IMR-90 (cell line): ENCODE results near the gene HSD3B1. TPM values are rescaled to one million over a fixed set of nuclear protein-coding genes. Genes with fewer than 3 reads are reported as not detected.

Experiments
- ATAC-seq: fragments of 200-7000 bp; cut with Tn5 transposase; 2 replicates; pipeline ENCODE4 v1.9.1; 2020; ENCODE audit warnings: low read depth, mild to moderate bottlenecking, moderate library complexity
- BruUV-seq: library from RNA; stranded (reverse); fragments of 400-500 nt; replicated peaks from 2 replicates; lab custom pipeline; 2021; lab: Mats Ljungman, UMichigan
- CTCF ChIA-PET: fragments of 300-600 bp; formaldehyde crosslinking; extraction: SDS; loops from one replicate; lab custom pipeline; 2021; ENCODE audit warnings: antibody characterized with exemption; lab: Yijun Ruan, JAX
- POLR2A ChIA-PET: fragments of 300-600 bp; sonication (Branson Sonifier 250); formaldehyde crosslinking; loops from one replicate; lab custom pipeline; 2022; ENCODE audit warnings: antibody characterized with exemption; ENCODE audit not compliant: unreplicated experiment; lab: Charles Lee
- DNase-seq: peaks from one replicate; pipeline ENCODE4 v3.0.0; 2013
- H2AFZ ChIP-seq: replicated peaks from 2 replicates; pipeline ENCODE3; 2013; ENCODE audit warnings: low read length, mild to moderate bottlenecking; ENCODE audit not compliant: poor library complexity
- H2AK5ac ChIP-seq: 2 replicates; pipeline ENCODE4 v1.6.1; 2013; ENCODE audit warnings: low read depth, low read length, inconsistent platforms
- H2AK9ac ChIP-seq: replicated peaks from 2 replicates; pipeline ENCODE3; 2013; ENCODE audit warnings: mild to moderate bottlenecking, low read depth, low read length, moderate library complexity; ENCODE audit not compliant: poor library complexity
- H2BK120ac ChIP-seq: 2 replicates; pipeline ENCODE4 v1.6.1; 2013; ENCODE audit warnings: low read depth, low read length, inconsistent platforms
- H2BK15ac ChIP-seq: 3 replicates; pipeline ENCODE4 v1.6.1; 2013; ENCODE audit warnings: low read depth, low read length, inconsistent platforms
- H2BK20ac ChIP-seq: 2 replicates; pipeline ENCODE4 v1.6.1; 2013; ENCODE audit warnings: low read depth, mild to moderate bottlenecking, inconsistent platforms, low read length, moderate library complexity
- H2BK5ac ChIP-seq: 2 replicates; pipeline ENCODE4 v1.6.1; 2013; ENCODE audit warnings: mild to moderate bottlenecking, low read depth, low read length, inconsistent platforms; ENCODE audit not compliant: poor library complexity, severe bottlenecking
- H3K14ac ChIP-seq: replicated peaks from 2 replicates; pipeline ENCODE4 v1.6.1; 2013; ENCODE audit warnings: low read depth, low read length, inconsistent platforms
- H3K18ac ChIP-seq: 2 replicates; pipeline ENCODE4 v1.6.1; 2013; ENCODE audit warnings: low read depth, low read length, control low read depth
- H3K23ac ChIP-seq: 2 replicates; pipeline ENCODE4 v1.6.1; 2013; ENCODE audit warnings: low read depth, low read length, inconsistent platforms
- H3K27ac ChIP-seq: 2 replicates; pipeline ENCODE4 v1.5.1; 2013; ENCODE audit warnings: mild to moderate bottlenecking, control low read depth, low read length; ENCODE audit not compliant: insufficient read depth
- H3K27me3 ChIP-seq: 2 replicates; pipeline ENCODE4 v1.6.1; 2013; ENCODE audit warnings: low read length; ENCODE audit not compliant: control insufficient read depth, insufficient read depth
- H3K36me3 ChIP-seq: 2 replicates; pipeline ENCODE4 v1.6.1; 2013; ENCODE audit warnings: low read length, mixed read lengths; ENCODE audit not compliant: control insufficient read depth, insufficient read depth
- H3K4ac ChIP-seq: 2 replicates; pipeline ENCODE4 v1.6.1; 2013; ENCODE audit warnings: low read depth, low read length, inconsistent platforms
- H3K4me1 ChIP-seq: 2 replicates; pipeline ENCODE4 v1.6.1; 2013; ENCODE audit warnings: low read length, mixed read lengths; ENCODE audit not compliant: control insufficient read depth, insufficient read depth
- H3K4me2 ChIP-seq: 2 replicates; pipeline ENCODE4 v1.6.1; 2013; ENCODE audit warnings: low read depth, mild to moderate bottlenecking, control low read depth, low read length, moderate library complexity
- H3K4me3 ChIP-seq: 2 replicates; pipeline ENCODE4 v1.5.1; 2013; ENCODE audit warnings: low read depth, mild to moderate bottlenecking, control low read depth, low read length, moderate library complexity; ENCODE audit not compliant: insufficient read depth
- H3K56ac ChIP-seq: 2 replicates; pipeline ENCODE4 v1.6.1; 2013; ENCODE audit warnings: low read length, inconsistent platforms; ENCODE audit not compliant: insufficient read depth; ENCODE audit errors: extremely low read depth
- H3K79me1 ChIP-seq, 2 experiments: 2 replicates each; pipeline ENCODE4 v1.6.1; 2013; ENCODE audit warnings: low read length in 2 of 2, inconsistent platforms in 1 of 2, low read depth in 1 of 2
- H3K9ac ChIP-seq: 2 replicates; pipeline ENCODE4 v1.6.1; 2013; ENCODE audit warnings: low read depth, low read length, control low read depth
- H3K9me1 ChIP-seq: 2 replicates; pipeline ENCODE4 v1.6.1; 2013; ENCODE audit warnings: low read length, inconsistent platforms; ENCODE audit not compliant: insufficient read depth
- H3K9me3 ChIP-seq: 2 replicates; pipeline ENCODE4 v1.6.1; 2013; ENCODE audit warnings: low read length; ENCODE audit not compliant: control insufficient read depth, insufficient read depth
- H4K20me1 ChIP-seq: 2 replicates; pipeline ENCODE4 v1.6.1; 2013; ENCODE audit warnings: low read length, inconsistent platforms; ENCODE audit not compliant: insufficient read depth
- H4K5ac ChIP-seq: 2 replicates; pipeline ENCODE4 v1.6.1; 2013; ENCODE audit warnings: mild to moderate bottlenecking, low read depth, low read length, control low read depth
- H4K8ac ChIP-seq, 2 experiments: 2 replicates each; pipeline ENCODE4 v1.6.1; 2013; ENCODE audit warnings: low read depth in 2 of 2, low read length in 2 of 2, control low read depth in 1 of 2, inconsistent platforms in 1 of 2
- H4K91ac ChIP-seq: 2 replicates; pipeline ENCODE4 v1.6.1; 2013; ENCODE audit warnings: low read depth, low read length, inconsistent platforms; ENCODE audit not compliant: insufficient read depth
- BHLHE40 ChIP-seq: fragments of 150-350 bp; IDR thresholded peaks from 2 replicates; pipeline ENCODE4 v1.6.1; 2016; ENCODE audit warnings: mild to moderate bottlenecking, low read depth, low read length
- CEBPB ChIP-seq: IDR thresholded peaks from 2 replicates; pipeline ENCODE4 v1.6.1; 2012; ENCODE audit warnings: low read depth, low read length, improper control_type of control experiment
- CHD1 ChIP-seq: IDR thresholded peaks from 2 replicates; pipeline ENCODE4 v1.6.1; 2012; ENCODE audit warnings: low read depth, low read length, improper control_type of control experiment
- FOS ChIP-seq: fragments of 150-350 bp; IDR thresholded peaks from 2 replicates; pipeline ENCODE4 v1.6.1; 2016; ENCODE audit warnings: low read depth, low read length
- MAZ ChIP-seq: IDR thresholded peaks from 2 replicates; pipeline ENCODE4 v1.6.1; 2012; ENCODE audit warnings: low read depth, mild to moderate bottlenecking, low read length, improper control_type of control experiment, moderate library complexity, borderline replicate concordance
- MXI1 ChIP-seq: IDR thresholded peaks from 2 replicates; pipeline ENCODE4 v1.6.1; 2012; ENCODE audit warnings: low read depth, mild to moderate bottlenecking, low read length, moderate library complexity, borderline replicate concordance
- NFE2L2 ChIP-seq: fragments of 150-350 bp; IDR thresholded peaks from 2 replicates; pipeline ENCODE4 v1.6.1; 2016; ENCODE audit warnings: low read depth, mild to moderate bottlenecking, low read length
- POLR2A ChIP-seq: IDR thresholded peaks from 2 replicates; pipeline ENCODE4 v1.6.1; 2012; ENCODE audit warnings: mild to moderate bottlenecking, low read depth, low read length
- RAD21 ChIP-seq: IDR thresholded peaks from 2 replicates; pipeline ENCODE4 v1.6.1; 2012; ENCODE audit warnings: low read length, improper control_type of control experiment
- RFX5 ChIP-seq: IDR thresholded peaks from 2 replicates; pipeline ENCODE4 v1.8.0; 2012; ENCODE audit warnings: low read depth, mild to moderate bottlenecking, low read length, moderate library complexity
- SMC3 ChIP-seq: fragments of 150-350 bp; IDR thresholded peaks from 2 replicates; pipeline ENCODE4 v1.6.1; 2016; ENCODE audit warnings: low read depth, mild to moderate bottlenecking, antibody characterized with exemption, low read length, moderate library complexity
- WGBS, 2 experiments: methylation state at CpG; one replicate each; pipeline versions ENCODE4 v1.1.5 to v1.1.7; 2013; ENCODE audit warnings: missing lambda C conversion rate in 2 of 2; ENCODE audit not compliant: insufficient read length in 1 of 2; ENCODE audit errors: extremely low coverage in 2 of 2; 5-methylcytosine and 5-hydroxymethylcytosine counted together
- dilution Hi-C: fragments of 300-500 bp; cut with HindIII; formaldehyde crosslinking; loops from one replicate; pipeline ENCODE4 v1.14.3; 2018; ENCODE audit warnings: low sequenced_read_pairs; ENCODE audit not compliant: unreplicated experiment
- in situ Hi-C: fragments of 300-500 bp; cut with MboI; formaldehyde crosslinking; loops from 3 replicates; pipeline ENCODE4 v1.14.3; 2019; ENCODE audit warnings: low sequenced_read_pairs, inconsistent platforms, mixed read lengths
- intact Hi-C: fragments of 100-400 bp; cut with micrococcal nuclease; formaldehyde crosslinking; loops from 2 replicates; pipeline ENCODE4 v1.10.0; 2022
- polyA plus RNA-seq, 3 experiments: library from polyadenylated mRNA; depleted of rRNA; stranded (reverse); fragments of >200 nt; gene quantifications; 2 replicates each; pipeline ENCODE4 v1.2.3, GENCODE V29; 2012; ENCODE audit warnings: low replicate concordance in 1 of 3
- total RNA-seq: library from RNA; depleted of rRNA; stranded (reverse); fragments of >200 nt; gene quantifications from 2 replicates; pipeline ENCODE4 v1.2.3, GENCODE V29; 2012
- TF ChIP-seq, protein P1 (sequence below): fragments of 150-350 bp; IDR thresholded peaks from 2 replicates; pipeline ENCODE4 v1.6.1; 2017; ENCODE audit warnings: mild to moderate bottlenecking, antibody characterized with exemption, low read length, low read depth

The HSD3B1 gene
- total and polyA plus RNA-seq, 2 of the 4 experiments (the other 2 are of a cell fraction): not detected

DNA sequence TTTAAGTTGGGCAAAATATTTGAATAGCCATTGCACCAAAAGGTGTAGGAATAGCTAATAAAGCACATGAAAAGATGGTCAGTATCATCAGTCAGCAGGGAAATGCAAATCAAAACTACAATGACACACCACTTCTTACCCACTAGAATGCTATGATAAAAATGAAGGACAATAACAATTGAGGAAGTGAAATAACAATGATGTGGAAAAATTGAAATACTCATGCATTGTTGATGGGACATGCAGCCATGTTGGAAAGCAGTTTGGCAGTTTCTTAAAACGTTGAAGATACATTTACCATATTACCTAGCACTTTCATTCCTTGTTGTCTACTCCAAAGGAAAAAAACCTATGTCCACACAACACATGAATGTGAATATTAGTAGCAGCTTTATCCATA, 28.4 kb downstream of the HSD3B1 start:
- no peak overlapping the region for H2BK5ac ChIP-seq
- H4K5ac ChIP-seq: no peak overlapping the region
- no peak overlapping the region for H3K4ac ChIP-seq
- H3K79me1 ChIP-seq: no peaks in the 10 kb centered on the region
- H2AFZ ChIP-seq: no peak overlapping the region
- no peaks in the 10 kb centered on the region for H4K20me1 ChIP-seq
- H3K9me1 ChIP-seq: no peaks in the 10 kb centered on the region
- no peak overlapping the region for H3K18ac ChIP-seq
- no CpG with 5 or more reads among the region's 1 CpG for WGBS, 2 experiments
- H3K27ac ChIP-seq: no peak overlapping the region
- no peak overlapping the region for H2BK20ac ChIP-seq
- no peaks in the 10 kb centered on the region for H3K4me1 ChIP-seq
- intact Hi-C loops (no loop called here), dilution Hi-C loops (no loop called here), in situ Hi-C loops (no loop called here)
- CTCF ChIA-PET: no interaction called here
- POLR2A ChIA-PET: no interaction called here
- no peak overlapping the region for H2BK120ac ChIP-seq
- H3K9me3 ChIP-seq: no peaks in the 10 kb centered on the region
- DNase-seq (no peak), ATAC-seq (no peak)
- H3K23ac ChIP-seq: no peak overlapping the region
- no peak overlapping the region for H3K9ac ChIP-seq
- TF ChIP-seq NFE2L2 (no peak), RFX5 (no peak), FOS (no peak), MXI1 (no peak), BHLHE40 (no peak), MAZ (no peak), CEBPB (no peak), CHD1 (no peak), POLR2A (no peak), RAD21 (no peak), SMC3 (no peak)
- TF ChIP-seq, protein P1, sequence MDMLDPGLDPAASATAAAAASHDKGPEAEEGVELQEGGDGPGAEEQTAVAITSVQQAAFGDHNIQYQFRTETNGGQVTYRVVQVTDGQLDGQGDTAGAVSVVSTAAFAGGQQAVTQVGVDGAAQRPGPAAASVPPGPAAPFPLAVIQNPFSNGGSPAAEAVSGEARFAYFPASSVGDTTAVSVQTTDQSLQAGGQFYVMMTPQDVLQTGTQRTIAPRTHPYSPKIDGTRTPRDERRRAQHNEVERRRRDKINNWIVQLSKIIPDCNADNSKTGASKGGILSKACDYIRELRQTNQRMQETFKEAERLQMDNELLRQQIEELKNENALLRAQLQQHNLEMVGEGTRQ: no peak
- H2AK5ac ChIP-seq: no peak overlapping the region
- no peak overlapping the region for H3K56ac ChIP-seq
- no peak overlapping the region for H3K14ac ChIP-seq
- H2BK15ac ChIP-seq: no peak overlapping the region
- no peaks in the 10 kb centered on the region for H3K36me3 ChIP-seq
- H3K4me3 ChIP-seq: no peak overlapping the region
- no peak overlapping the region for H3K4me2 ChIP-seq
- no peaks in the 10 kb centered on the region; the same call in 1 of the 2 replicates for H3K27me3 ChIP-seq
- no TSS peak for BruUV-seq
- no peak overlapping the region for H4K91ac ChIP-seq
- no peak overlapping the region for H2AK9ac ChIP-seq
- H4K8ac ChIP-seq: no peak overlapping the region
